Peyer's patch (tissue), 4 donors: ENCODE data around the gene PTPRF. TPM values are rescaled to one million over a fixed set of nuclear protein-coding genes. Genes with fewer than 3 reads are reported as not detected.
A peak's percentile ranks its signal among the peaks of the same experiment; 100 is the strongest.

ENCODE experiments used
- DNase-seq, 3 donors: peaks; one replicate each; pipeline ENCODE4 v3.0.0-alpha.2; 2017 to 2019
- H3K27ac ChIP-seq, 4 donors: fragments of 200-600 bp; sonication (generic); one replicate each; pipeline ENCODE4 v1.5.1; 2016 to 2019
- H3K27me3 ChIP-seq, 2 donors: fragments of 200-600 bp; sonication (generic); one replicate each; pipeline ENCODE4 v1.5.1; 2019
- H3K36me3 ChIP-seq, 3 donors: fragments of 200-600 bp; sonication (generic); one replicate each; pipeline ENCODE4 v1.5.1; 2016 to 2019
- H3K4me1 ChIP-seq, 4 donors: fragments of 200-600 bp; sonication (generic); one replicate each; pipeline ENCODE4 v1.5.1; 2016 to 2019
- H3K4me3 ChIP-seq, 4 donors: fragments of 200-600 bp; sonication (generic); 1 replicate in 3 of 4; 2 replicates in 1 of 4; pipeline ENCODE4 v1.5.1; 2016 to 2019; ENCODE audit warnings: mild to moderate bottlenecking in 1 of 4
- H3K9me3 ChIP-seq, 4 donors: fragments of 200-600 bp; sonication (generic); one replicate each; pipeline ENCODE4 v1.5.1; 2016 to 2019; ENCODE audit warnings: mild to moderate bottlenecking in 1 of 4
- POLR2A ChIP-seq, 2 donors: fragments of 450-650 bp; IDR thresholded peaks; one replicate each; pipeline ENCODE4 v1.5.1; 2017; ENCODE audit warnings: antibody characterized with exemption in 2 of 2, mild to moderate bottlenecking in 2 of 2, moderate library complexity in 2 of 2
- total RNA-seq, 4 donors: library from RNA; depleted of rRNA; stranded (reverse); fragments of >200 nt; gene quantifications; one replicate each; pipeline ENCODE4 v1.1.0, GENCODE V29; 2016
- TF ChIP-seq, protein P1 (sequence below), 6 experiments: fragments of 450-650 bp in 4 of 6; fragments of 200-600 bp in 2 of 6; sonication (generic) in 1 of 6; IDR thresholded peaks; one replicate each; pipeline ENCODE4 v1.5.1; 2017 to 2019; ENCODE audit warnings: antibody characterized with exemption in 6 of 6, mild to moderate bottlenecking in 3 of 6, moderate library complexity in 1 of 6

Gene PTPRF
- total RNA-seq, 4 donors from 2014 or later: 149 to 613 (median 528) TPM

DNA sequence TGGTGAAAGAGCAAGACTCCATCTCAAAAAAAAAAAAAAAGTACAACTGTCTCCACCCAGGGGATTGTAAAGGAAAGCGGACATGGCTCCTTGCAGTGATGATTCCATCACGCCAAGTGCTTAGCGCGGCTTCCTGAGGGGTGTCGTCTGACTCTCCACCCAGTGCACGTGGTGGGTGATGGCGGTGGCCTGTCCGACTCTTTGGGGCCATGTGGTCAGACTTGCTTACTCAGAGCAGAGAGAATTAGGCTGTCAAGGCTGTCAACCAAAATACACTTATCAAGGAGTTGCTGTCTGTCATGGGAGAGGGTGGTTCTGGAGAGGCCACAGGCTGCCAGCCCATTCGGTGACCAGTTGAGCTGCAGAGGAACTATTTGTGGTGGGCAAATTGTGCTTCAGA is 49.4 kb downstream of the PTPRF start:
- Histone ChIP-seq H3K4me1 (peaks cover 0 to 29% (median 1%) of the 10 kb centered on the region in 4 donors), H3K27ac (no peak overlapping the region), H3K9me3 (no peaks in the 10 kb centered on the region), H3K27me3 (no peaks in the 10 kb centered on the region), H3K4me3 (no peak overlapping the region), H3K36me3 (peaks cover 0 to 56% (median 0%) of the 10 kb centered on the region in 3 donors)
- TF ChIP-seq POLR2A (IDR thresholded peaks at IDR 0.05): no peak
- TF ChIP-seq, protein P1, sequence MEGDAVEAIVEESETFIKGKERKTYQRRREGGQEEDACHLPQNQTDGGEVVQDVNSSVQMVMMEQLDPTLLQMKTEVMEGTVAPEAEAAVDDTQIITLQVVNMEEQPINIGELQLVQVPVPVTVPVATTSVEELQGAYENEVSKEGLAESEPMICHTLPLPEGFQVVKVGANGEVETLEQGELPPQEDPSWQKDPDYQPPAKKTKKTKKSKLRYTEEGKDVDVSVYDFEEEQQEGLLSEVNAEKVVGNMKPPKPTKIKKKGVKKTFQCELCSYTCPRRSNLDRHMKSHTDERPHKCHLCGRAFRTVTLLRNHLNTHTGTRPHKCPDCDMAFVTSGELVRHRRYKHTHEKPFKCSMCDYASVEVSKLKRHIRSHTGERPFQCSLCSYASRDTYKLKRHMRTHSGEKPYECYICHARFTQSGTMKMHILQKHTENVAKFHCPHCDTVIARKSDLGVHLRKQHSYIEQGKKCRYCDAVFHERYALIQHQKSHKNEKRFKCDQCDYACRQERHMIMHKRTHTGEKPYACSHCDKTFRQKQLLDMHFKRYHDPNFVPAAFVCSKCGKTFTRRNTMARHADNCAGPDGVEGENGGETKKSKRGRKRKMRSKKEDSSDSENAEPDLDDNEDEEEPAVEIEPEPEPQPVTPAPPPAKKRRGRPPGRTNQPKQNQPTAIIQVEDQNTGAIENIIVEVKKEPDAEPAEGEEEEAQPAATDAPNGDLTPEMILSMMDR (IDR thresholded peaks at IDR 0.05): no peak
- DNase-seq: no peak

DNA sequence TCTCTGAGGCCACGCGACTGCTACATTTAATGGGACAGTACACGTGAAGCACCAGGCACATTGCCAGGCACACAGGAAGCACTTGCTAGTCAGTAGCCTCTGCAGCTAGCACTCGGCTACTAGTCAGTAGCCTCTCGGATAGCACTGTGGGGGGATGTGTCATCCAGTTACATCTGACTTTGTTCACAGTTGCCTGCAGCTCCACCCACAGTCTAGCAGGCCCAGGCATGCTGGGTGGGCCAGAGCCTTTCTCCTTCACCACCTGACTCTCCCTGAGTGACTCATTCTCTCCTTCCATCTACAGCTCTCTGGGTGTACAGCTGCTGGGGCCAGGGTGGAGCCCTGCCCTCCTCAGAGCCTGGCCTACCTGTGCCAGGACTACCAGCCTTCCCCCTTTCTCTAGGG is 51.5 kb downstream of the PTPRF start:
- no peaks in the 10 kb centered on the region for H3K9me3 ChIP-seq
- H3K4me3 ChIP-seq: no peak overlapping the region
- peaks cover 0 to 38% (median 0%) of the 10 kb centered on the region in 3 donors for H3K36me3 ChIP-seq
- TF ChIP-seq POLR2A (IDR thresholded peaks at IDR 0.05): peak in 1 of 2 donors; percentile 28
- TF ChIP-seq, protein P1 (IDR thresholded peaks at IDR 0.05): peak in 2 of 6 experiments; percentile 8 to 32
- peak in 2 of 3 donors; percentile 79 to 81 for DNase-seq
- peaks cover 0 to 48% (median 1%) of the 10 kb centered on the region in 4 donors for H3K4me1 ChIP-seq
- peak overlapping the region in 2 of 4 donors; percentile 69 to 72 for H3K27ac ChIP-seq
- H3K27me3 ChIP-seq: no peaks in the 10 kb centered on the region

DNA sequence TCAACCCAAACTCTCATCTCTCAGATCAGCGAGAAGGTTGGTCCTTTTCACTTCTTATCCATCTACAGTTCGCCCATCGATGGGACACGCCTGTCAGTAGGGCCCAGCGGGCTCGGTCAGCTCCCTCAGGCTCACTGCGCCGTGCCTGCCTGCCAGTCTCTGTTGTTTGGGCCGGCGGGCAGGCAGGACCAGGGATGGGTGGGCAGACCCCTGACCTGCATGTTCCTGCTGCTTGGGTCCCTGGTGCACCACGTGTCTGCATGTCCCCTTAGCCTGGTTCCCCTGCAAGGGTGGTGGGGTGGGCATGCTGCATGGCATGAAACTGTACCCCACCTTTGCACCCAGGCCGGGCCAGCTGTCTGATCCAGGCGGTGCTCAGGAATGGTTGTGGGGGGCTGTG is 52.4 kb downstream of the PTPRF start:
- Histone ChIP-seq H3K4me3 (no peak overlapping the region), H3K4me1 (peaks cover 0 to 52% (median 1%) of the 10 kb centered on the region in 4 donors), H3K9me3 (no peaks in the 10 kb centered on the region), H3K36me3 (peaks cover 0 to 38% (median 0%) of the 10 kb centered on the region in 3 donors), H3K27me3 (no peaks in the 10 kb centered on the region), H3K27ac (no peak overlapping the region)
- DNase-seq: no peak
- TF ChIP-seq, protein P1 (IDR thresholded peaks at IDR 0.05): no peak
- TF ChIP-seq POLR2A (IDR thresholded peaks at IDR 0.05): no peak

DNA sequence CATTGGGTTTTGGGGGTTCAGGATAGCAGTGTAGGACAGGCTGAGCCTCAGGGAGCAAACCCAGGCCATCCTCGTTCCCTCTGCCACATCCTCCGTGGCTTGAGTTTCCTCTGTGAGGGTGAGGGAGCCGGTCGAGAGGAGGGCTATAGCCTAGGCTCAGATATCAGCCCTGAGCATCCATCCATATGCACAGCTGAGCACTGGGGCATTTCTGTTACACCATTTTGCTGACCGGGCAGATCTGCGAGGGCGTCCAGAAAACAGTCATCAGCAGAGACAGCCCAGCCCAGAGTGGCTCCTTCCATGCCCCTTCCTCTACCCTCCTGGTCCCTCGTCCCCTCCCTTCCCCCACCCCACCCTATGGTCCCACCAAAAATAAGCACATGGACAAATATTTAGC is 53.5 kb downstream of the PTPRF start:
- H3K27ac ChIP-seq: peak overlapping the region in 1 of 4 donors; percentile 25
- TF ChIP-seq POLR2A (IDR thresholded peaks at IDR 0.05): no peak
- TF ChIP-seq, protein P1 (IDR thresholded peaks at IDR 0.05): no peak
- H3K9me3 ChIP-seq: no peaks in the 10 kb centered on the region
- DNase-seq: no peak
- peaks cover 0 to 52% (median 1%) of the 10 kb centered on the region in 4 donors for H3K4me1 ChIP-seq
- H3K27me3 ChIP-seq: no peaks in the 10 kb centered on the region
- peaks cover 0 to 38% (median 0%) of the 10 kb centered on the region in 3 donors for H3K36me3 ChIP-seq
- H3K4me3 ChIP-seq: no peak overlapping the region

DNA sequence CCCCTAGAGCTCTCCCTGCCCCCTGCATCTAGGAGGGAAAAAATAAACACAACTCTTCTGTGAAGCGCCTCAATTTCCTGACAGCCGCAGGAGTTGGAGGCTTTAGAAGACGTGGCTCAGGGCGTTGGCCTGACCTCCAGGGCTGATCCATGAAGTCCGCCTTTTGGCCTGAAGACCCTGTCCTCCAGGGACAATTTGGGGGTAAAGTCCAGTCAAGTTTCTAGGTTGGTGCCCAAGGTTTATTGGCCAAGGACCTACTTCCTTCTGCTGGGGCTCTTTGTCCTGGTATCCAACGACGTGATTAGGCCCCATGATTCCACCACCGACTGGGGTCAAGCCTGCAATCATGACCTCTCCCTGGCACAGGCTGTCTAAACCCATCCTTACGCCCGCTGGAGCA is 54.9 kb downstream of the PTPRF start:
- no peak overlapping the region for H3K4me3 ChIP-seq
- H3K4me1 ChIP-seq: peaks cover 0 to 52% (median 1%) of the 10 kb centered on the region in 4 donors
- H3K36me3 ChIP-seq: peaks cover 0 to 41% (median 0%) of the 10 kb centered on the region in 3 donors
- DNase-seq: peak in 2 of 3 donors; percentile 66 to 70
- TF ChIP-seq, protein P1 (IDR thresholded peaks at IDR 0.05): no peak
- TF ChIP-seq POLR2A (IDR thresholded peaks at IDR 0.05): no peak
- peak overlapping the region in 3 of 4 donors; percentile 40 to 73 (median 70) for H3K27ac ChIP-seq
- H3K27me3 ChIP-seq: no peaks in the 10 kb centered on the region
- no peaks in the 10 kb centered on the region for H3K9me3 ChIP-seq
